KG1 (cell line): ENCODE measurements around the gene GOLGA1.
A peak's percentile ranks its signal among the peaks of the same experiment; 100 is the strongest.

ENCODE experiments used
- DNase-seq: peaks from one replicate; lab custom pipeline; 2025; lab: John Stamatoyannopoulos, UW

GOLGA1 gene

GRCh38 chr9:124882231-124882630, 58.7 kb downstream of the GOLGA1 start:
- no peak for DNase-seq

GRCh38 chr9:124881138-124881743, 59.6 kb downstream of the GOLGA1 start:
- no peak for DNase-seq

- DNase-seq: no peak
Observed at GRCh38 chr9:124880501-124880900, 60.4 kb downstream of the GOLGA1 start.

GRCh38 chr9:124879226-124879625, 61.7 kb downstream of the GOLGA1 start:
- no peak for DNase-seq

GRCh38 chr9:124878518-124878917, 62.4 kb downstream of the GOLGA1 start:
- DNase-seq: no peak

GRCh38 chr9:124878021-124878420, 62.9 kb downstream of the GOLGA1 start:
- no peak for DNase-seq

GRCh38 chr9:124877021-124877782, 63.7 kb downstream of the GOLGA1 start:
- DNase-seq: no peak

GRCh38 chr9:124875501-124875900, 65.4 kb downstream of the GOLGA1 start:
- no peak for DNase-seq

- no peak for DNase-seq
Observed at GRCh38 chr9:124873664-124874063, 67.2 kb downstream of the GOLGA1 start.

GRCh38 chr9:124871156-124871561, 69.7 kb downstream of the GOLGA1 start:
- no peak for DNase-seq

GRCh38 chr9:124870723-124871122, 70.2 kb downstream of the GOLGA1 start:
- no peak for DNase-seq

- peak; percentile 58 for DNase-seq
Observed at GRCh38 chr9:124869986-124870560, 70.8 kb downstream of the GOLGA1 start.

- DNase-seq: no peak
Observed at GRCh38 chr9:124869466-124869985, 71.4 kb downstream of the GOLGA1 start.

- DNase-seq: peak; percentile 48
Observed at GRCh38 chr9:124868511-124869465, 72.1 kb downstream of the GOLGA1 start.

GRCh38 chr9:124863371-124863871, 77.5 kb downstream of the GOLGA1 start:
- DNase-seq: no peak

- peak; percentile 91 for DNase-seq
Observed at GRCh38 chr9:124861342-124862229, 79.3 kb downstream of the GOLGA1 start, which contains the start of the genes ARPC5L and RPL35. ARPC5L (plus strand) TSS chr9:124862130; CDS start chr9:124869291, 7,161 bp downstream. RPL35 (minus strand) TSS chr9:124861957; CDS start chr9:124861912, 45 bp downstream.

- no peak for DNase-seq
Observed at GRCh38 chr9:124860582-124861341, 80.1 kb downstream of the GOLGA1 start.

- DNase-seq: no peak
Observed at GRCh38 chr9:124859803-124860581, 80.9 kb downstream of the GOLGA1 start.
